CD4-positive, alpha-beta T cell treated with Interleukin-2 at 100 ng/mL for 4 hours (primary cell): ENCODE results near the gene BTRC.

Experiments used
- DNase-seq: peaks from one replicate; pipeline ENCODE4 v3.0.0-alpha.2; 2020; ENCODE audit warnings: low spot score

Gene BTRC

DNA sequence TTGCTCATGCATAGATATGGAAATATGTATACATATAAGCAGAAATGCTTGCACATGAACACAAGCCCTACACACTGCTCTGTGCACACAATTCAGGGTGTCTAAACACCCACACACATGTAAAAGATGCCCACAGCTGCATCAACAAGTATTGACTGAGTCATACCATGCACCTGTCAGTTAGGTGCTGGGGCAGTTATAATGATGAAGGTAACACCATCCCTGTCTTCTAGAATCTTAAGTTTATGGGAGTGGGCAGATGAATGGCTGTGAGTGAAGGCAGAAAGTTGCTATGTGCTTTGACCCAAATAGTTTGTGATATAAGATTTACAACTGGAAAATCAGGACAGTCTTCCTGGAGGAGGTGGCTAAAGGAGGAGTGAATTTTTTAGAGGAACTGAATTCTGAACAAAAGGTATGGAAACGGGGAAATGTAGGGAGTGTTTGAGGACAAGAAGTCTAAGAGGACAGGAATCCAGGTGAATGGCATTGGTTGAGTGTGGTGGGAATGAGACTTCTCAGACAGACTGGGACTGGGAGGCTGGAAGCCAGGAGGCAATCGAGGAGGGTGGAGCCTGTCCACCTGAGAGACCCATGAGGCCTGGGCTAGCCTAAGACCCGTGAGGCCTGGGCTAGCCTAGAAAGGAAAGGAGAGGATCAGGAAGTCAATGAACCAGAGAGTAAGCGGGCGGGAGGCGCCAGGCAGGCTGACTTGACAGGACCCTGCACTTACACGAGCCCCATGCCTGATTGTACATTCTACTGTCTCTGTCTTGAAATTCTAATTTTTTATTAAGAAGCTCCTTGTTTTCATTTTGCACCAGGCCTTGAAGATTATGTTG, 213.4 kb downstream of the BTRC start:
- no peak for DNase-seq

DNA sequence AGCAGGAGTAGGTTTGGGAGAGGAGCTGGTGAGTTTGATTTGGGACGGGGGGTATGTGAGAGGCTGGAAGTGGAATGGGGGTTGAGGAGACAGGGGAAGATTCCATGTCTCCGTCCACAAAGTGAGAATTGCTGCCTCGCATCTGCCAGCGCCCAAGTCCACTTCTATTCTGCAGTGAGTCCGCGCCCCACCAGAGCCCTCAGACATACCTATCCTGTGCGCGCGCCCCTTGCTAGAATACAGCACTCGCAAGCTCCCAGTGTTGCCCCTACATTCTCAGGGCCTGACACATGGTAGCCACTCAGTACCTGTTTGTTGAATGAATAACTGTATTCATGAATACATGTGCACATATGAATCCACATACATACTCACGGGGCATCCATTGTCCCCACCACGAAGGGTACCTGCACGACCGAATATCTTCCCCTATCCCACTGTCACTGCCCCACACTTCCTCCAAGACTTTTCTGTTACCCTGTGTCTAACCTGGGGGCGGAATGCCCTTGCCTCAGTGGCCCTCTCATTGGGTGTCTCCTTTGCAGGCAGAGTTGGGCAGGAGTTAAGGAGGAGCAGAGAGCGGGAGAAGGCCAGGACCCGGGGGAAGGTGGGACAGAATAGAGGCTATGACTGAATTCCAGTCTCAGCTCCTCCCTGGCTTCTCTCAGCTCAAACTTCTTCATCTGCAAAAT, 214.2 kb downstream of the BTRC start:
- DNase-seq, result no peak

DNA sequence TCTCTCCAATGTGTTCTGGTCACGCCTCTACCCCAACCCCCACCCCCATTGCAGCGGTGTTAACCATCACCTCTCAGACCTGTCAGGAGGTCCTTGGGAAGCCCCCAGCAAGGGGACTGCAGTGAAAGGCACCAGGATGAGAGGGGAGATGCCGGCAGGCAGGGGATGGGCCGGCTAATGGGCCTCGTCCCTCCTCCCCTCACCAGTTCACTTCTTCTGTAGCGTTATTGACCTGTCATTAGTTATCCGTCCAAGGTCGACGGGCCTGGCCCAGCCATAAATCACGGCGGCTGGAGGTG, 215.3 kb downstream of the BTRC start:
- no peak for DNase-seq

DNA sequence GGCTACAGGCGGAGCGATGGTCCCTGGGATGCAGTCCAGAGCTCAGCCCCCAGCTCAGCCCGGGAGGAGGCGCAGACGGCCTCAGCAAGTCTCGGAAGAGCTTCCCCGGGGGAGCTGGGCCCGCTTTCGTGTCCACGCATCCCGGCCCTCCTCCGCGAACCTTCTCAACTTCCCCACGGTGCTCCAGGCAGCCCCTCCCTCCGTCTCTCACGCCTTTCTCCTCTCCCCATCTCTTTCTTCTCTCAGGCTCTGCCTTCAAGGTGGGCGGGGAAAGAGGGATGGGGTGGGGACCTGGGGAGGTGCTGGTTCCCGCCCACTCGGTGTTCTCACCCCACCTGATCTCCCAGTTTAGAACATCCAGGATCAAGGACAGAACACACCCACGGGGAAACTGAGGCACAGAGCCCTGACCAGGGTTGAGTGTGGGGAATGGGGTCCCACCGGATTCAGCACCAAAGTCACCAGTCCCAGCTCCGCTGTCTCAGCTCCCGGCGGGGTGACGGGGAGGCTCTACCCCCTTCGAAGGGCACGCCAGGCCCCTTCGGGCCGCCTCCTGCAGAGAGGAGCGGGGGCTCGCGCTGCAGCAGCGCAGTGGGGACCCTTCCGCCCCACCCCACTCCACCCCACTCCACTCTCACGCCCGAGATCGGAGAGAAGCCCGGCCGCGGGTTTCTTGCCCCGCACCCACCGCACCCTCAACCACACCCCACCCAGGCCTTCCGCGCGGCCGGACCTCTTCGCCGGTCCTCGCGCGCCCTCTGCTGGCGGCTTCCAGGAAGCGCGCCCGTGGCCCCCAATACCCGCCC, 215.9 kb downstream of the BTRC start:
- DNase-seq, result peak; percentile 74

DNA sequence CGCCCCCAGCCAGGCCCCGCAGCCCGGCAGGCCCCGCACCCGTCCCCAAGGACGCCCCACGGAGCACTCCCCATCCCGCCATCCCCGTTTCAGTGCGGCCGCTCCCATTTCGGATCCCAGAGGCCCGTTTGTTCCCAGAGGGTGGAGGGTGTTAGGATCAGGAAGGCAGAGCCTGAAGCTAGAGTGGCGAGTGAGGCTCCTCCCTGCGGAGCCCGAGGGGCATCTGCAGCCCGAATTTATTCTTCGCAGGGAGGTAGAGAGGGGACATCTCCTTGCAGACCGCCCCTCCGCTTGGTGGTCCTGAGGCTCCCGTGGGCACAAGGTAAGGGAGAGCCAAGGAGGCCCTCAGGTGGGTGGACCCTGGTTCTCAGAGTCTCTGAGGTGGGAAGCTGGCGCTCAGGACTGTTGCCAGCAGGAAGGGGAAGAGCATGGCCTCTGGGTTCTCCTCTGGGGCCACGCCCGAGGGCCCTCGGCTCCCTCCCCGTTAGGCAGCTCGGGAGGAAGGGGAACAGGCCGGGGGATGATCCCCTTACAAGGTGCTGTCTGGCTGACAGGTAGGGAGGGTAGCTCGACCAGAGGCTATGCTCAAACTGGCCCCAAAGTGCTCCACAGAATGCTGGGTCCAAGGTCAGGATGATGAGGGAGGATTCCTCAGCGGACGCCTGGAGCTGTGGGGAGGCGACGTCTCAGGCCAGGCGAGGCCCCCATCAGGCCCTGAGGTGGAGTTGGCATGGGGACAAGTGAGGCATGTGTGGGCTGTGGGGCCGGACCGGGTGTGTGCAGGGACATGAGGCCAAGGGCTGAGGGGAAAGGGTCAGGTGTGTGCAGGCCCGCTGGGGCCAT, 216.7 kb downstream of the BTRC start:
- DNase-seq, result no peak

DNA sequence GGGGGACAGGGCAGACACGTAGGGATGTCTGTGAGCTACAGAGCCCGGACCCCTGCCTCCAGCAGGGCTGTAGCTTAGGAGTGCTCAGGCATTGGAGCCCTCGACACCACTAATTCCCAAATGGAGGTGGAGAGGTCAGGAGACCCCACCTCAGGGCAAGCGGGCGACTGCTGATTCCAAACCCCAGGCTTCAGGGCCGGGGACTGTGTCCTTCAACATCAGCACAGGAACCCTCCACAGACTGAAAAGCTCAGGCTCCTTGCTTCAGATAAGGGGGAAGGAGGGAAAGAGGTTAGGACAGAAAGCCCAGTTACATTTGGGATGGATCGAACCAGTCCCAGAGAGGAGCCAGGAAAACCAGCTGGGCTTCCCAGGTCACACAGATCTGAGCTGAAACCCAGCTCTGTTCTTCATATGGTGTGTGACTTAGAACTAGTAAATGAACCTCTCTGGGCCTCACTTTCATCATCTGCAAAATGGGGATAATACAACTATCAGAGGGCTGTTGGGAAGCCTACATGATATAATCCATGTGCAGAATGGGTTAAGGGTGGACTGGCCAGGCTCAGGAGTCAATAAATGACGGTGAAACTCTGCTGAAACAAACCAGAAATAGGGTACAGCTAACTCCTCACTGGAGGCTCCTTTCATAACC, 217.4 kb downstream of the BTRC start:
- no peak for DNase-seq

DNA sequence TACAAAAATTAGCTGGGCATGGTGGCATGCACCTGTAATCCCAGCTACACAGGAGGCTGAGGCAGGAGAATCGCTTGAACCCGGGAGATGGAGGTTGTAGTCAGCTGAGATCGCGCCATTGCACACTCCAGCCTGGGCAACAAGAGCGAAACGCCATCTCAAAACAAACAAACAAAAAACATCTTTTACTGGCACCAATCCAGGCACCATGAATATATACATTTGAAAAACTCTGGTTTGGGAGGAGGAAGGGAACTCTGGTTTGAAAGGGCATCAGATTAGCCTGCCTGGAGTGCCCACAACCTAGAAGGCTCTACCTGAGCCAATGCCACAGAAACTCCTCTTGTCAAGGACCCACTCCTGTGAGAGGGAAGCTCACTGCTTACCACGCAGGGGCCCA, 218.2 kb downstream of the BTRC start:
- no peak for DNase-seq

DNA sequence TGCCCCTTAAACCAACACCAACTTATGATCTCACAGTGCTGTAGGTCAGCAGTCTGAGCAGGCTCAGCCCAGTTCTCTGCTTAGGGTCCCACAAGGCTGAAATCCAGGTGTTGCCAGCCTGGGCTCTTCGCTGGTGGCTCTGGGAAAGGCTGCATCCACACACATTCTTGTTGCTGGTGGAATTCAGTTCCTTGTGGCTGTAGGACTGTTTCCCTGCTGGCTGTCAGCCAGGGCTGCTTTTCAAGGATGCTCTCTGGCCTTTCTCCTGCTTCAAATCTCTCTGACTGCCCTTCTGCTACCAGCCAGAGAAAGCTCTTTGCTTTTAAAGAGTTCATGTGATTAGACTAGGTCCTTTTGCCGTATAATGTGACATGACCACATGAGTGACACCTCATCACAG, 218.8 kb downstream of the BTRC start:
- no peak for DNase-seq

DNA sequence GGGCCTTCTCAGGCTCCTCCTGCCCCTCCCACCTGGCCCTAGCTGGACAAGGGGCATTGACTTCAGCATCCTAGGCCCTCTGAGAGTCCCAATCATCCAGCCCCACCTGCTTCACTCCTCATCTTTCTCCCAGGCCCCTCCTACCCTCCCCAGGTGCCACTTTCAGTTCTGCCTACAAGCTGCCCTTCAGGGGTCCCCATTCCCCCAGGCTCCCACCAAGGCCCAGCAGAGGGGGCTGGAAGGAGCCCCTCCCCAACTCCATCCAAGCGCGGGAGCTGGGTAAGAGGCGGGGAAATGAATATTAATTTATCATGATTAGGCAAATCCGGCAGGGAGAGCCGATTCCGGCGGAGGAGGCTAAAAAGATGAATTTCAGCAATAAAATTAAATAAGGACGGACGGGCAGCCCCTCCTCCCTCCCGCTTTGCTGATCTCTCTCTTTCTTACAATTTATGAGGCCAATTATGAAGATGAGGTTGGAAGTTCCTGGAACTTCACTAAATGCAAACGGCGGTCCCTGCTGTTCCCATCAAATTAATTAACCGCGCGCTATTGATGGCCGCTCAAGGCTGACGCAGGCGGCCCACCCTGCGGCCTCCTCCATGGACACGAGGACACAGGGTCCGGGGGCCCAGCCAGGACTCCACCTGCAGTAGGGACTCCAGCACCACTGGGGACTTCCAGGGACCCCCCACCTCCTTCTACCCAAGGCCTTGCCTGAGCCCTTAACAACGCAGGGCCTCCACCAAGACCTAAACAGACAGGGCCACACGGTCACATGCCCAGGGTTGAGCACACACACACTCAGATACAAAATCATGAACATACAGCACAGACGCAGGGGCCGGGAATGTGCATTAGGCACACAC, 220.2 kb downstream of the BTRC start:
- no peak for DNase-seq

DNA sequence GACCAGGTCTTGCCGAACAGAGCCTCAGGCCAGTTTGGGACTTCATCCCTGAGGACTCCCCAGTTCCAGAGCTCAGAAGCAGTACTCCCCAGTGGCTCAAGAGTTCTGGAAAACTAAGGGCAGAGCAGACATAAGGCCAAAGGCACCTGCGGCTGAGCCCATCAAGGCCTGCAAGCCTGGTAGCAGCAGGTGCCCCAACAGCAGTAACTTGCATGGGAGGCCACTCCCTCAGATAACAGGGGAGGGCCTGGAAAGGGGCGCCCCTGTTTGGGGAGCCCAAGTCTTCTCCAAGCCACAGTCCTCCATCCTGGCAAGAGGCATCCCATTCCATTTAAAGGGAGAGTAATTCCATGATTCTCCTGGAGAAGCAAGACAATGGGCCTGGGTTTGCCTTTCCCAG, 221.1 kb downstream of the BTRC start:
- DNase-seq, result no peak

DNA sequence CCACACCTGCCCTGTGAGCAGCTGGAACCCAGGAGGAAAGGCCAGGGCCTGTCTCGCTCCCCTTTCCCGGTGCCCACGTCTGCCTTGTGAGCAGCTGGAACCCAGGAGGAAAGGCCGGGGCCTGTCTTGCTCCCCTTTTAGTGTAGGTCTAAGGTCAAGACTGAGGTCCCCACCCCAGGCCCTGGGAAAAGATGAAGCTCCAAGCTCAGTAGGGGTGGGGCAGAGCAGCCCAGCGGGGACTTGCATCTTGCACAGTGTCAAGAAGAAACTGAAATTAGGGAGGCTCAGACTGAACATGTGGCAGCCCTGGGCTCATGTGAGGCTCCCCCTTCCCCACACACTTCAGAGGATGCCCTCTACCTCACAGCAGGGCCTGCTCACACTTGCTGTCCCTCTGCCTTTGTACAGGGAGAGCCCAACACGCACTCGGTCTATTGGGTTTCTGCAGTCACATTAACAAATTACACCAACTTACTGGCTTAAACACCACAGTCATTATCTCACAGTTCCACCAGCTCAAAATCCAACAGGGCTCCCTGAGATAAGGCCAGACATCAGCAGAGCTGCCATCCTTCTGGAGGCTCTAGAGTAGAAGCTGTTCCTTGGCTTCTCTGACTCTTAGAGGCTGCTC, 221.7 kb downstream of the BTRC start:
- no peak for DNase-seq

DNA sequence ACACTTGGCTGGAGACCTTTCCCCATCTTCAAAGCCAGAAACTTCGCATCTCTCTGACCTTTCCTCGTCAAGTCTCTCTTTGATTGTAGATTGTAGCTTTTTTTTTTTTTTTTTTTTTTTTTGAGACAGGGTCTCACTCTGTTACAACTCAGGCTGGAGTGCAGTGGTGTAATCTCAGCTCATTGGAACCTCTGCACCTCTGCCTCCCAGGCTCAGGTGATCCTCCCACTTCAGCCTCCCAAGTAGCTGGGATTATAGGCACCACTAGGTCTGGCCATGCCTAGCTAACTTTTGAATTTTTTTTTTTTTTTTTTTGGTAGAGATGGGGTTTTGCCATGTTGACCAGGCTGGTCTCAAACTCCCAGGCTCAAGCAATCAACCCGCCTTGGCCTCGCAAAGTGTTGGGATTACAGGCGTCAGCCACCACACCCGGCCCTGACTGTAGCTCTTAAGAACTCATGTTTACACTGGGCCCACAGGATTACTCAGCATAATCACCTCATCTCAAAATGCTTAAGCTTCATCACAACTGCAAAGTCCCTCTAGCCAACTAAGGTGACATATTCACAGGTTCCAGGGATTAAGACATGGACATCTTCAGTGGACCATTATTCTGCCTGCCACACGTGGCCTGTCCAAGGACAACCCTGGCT, 222.4 kb downstream of the BTRC start:
- DNase-seq, result no peak

DNA sequence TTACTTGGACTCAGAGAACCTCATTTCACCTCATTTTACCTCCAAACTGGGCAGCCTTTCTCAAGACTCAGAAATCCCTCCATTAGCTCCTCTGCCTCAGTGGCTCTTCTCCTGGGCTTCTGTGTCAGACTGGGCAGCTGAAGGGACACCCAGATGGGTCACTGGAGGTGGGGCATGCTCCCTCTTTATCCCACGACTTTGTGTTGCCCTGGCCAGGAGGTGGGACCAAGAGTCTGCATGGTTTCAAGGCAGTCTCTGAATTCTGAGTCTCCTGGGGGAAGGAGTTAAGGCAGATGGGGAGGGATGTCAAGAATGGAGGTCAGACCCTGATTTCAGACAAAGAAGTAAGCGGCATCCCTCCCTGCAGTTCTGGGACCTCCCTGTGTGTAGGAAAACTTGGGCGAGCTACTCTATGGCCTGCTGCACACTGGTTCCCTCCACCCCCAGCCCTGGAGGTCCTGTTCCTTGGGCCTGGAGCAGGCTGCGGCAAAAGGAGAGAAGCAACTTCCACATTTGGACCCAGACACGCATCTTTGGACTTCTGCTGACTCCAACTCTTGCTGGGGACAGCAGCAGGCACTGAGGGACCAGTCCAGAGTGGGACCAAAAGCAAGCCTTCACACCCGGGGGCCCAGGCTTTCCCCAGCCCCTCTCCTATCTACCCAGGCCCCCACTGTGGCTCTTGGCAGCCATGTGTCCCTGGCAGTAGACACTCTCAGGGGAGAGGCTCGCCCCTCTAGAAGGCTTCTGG, 223.3 kb downstream of the BTRC start:
- DNase-seq, result no peak

DNA sequence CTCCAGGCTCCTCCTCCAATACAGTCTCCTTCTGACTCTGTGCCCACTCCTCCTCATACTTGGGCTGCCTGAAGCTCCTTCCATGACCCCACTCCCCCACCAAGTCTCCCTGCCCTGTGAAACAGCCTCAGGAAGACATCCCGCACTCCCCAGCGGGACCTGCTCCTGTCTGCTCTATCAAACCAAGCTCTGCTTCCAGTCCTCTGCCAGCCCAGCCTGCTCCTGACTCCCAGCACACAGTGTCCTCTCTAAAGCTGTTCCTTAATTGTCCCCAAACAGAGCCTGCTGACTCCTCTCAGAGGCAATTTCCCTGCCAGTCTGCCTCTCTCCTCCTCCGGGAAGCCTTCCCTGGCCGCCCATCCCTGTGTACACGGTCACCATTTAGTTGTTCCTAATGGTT, 224.2 kb downstream of the BTRC start:
- DNase-seq, result no peak

DNA sequence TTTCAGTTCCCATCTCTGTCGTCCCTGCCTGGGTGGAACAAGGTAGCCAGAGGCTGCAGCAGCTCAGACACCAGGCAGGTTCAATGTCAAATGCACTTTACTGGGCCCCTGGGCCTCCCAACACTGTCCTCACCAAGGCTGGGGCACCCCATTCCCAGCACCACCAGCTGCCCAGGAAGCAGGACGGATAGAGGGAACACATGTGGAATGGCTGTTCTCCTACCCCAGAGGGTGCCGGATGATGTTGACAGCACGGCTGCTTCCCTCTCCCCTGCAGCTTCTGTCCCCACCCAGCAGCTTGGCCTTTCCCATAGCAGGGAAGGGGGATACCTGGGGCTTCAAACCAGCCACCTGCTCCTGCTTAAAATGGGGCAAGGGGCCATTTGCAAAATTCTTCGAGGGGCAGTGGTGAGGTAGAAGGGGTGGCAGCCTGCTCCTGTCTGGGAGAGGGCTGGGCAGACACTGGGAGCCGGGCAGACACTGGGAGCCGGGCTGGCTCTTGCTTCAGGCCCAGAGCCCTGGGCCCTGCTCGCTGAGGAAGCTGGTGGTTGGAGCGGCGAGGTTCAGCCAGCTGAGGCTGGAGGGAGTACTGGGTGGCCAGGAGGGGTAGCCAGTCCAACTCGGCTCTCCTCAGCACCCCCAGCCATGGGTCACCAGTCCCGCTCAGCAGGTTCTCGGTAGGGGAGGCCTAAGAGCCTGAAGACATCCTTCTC, 225.0 kb downstream of the BTRC start:
- no peak for DNase-seq

DNA sequence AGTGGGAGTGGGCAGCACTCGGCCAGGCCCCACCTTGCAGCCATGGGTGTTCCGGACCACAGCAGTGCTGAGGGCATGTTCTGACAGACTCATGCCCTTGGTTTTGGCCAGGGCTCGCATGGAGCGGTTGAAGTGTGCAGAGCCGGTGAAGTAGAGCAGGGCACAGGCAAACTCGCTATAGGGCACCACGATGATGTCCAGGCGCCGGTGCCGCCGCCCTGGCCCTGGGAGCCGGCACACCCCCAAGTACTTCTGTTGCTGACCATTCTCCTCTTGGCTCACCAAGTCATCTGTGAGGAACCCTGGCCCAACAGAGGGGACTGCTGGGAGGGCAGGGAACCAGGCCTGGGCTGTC, 225.5 kb downstream of the BTRC start:
- DNase-seq, result no peak

DNA sequence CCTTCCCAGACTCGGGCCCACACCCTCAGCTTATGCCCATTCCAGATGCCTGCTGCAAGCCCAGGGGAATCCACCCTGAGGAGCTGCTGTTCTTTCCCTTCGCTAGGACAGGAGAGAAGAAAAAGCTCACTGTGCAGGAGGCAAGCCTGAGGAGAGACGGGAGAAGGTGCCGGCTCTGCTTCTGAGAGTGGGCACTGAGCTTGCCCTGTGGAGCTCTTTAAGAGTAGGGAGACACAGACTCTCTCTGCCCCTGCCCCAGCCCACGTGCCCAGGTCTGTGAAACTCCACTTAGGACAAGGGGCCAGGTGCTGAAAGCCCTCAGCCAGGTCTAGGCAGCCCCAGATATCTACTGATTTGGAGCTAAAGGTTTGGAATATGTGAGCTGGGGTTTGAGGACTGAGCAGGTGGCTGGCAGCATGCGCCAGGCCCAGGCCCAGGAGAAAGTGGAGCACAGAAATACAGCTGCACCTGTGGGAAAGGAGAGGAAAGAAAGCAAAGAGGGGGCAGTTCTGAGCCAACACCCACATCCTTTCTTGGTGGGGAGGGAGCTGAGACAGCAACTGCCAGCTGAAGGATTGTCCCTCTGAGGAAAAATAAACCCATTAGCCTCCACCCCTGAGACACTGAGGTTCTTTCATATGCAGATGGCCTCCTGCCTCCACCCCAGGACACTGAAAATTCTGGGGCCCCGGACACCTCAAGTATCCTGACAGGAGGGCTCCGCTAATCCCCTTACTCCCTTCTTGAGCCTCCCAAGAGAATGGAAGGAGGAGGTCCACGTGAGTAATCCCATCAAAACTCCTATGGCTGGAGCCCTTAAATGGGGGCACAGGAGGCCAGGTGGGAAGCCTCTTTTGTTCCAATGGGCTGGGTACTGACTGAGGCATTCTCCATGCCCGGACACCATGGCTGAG, 226.8 kb downstream of the BTRC start:
- no peak for DNase-seq
